Cardiac fibroblast (primary cell): ENCODE results near the gene FAM20A.

Source experiments
- DNase-seq, 2 donors: peaks; one replicate each; pipeline versions ENCODE4 v3.0.0 to v3.0.0-alpha.2; 2010; ENCODE audit warnings: low read depth in 2 of 2
- H3K4me3 ChIP-seq, 2 donors: replicated peaks in 1 of 2; 1 replicate in 1 of 2; 2 replicates in 1 of 2; pipeline ENCODE4 v1.5.1; 2011; ENCODE audit warnings: low read depth in 2 of 2, low read length in 2 of 2, mild to moderate bottlenecking in 2 of 2, moderate library complexity in 1 of 2
- TF ChIP-seq, protein P1 (sequence below): IDR thresholded peaks from one replicate; pipeline ENCODE4 v1.5.1; 2011; ENCODE audit warnings: low read depth, mild to moderate bottlenecking, low read length, inconsistent platforms

The FAM20A gene

GRCh38 chr17:68616334-68616733 lies 15.2 kb upstream of the FAM20A start:
- TF ChIP-seq, protein P1, sequence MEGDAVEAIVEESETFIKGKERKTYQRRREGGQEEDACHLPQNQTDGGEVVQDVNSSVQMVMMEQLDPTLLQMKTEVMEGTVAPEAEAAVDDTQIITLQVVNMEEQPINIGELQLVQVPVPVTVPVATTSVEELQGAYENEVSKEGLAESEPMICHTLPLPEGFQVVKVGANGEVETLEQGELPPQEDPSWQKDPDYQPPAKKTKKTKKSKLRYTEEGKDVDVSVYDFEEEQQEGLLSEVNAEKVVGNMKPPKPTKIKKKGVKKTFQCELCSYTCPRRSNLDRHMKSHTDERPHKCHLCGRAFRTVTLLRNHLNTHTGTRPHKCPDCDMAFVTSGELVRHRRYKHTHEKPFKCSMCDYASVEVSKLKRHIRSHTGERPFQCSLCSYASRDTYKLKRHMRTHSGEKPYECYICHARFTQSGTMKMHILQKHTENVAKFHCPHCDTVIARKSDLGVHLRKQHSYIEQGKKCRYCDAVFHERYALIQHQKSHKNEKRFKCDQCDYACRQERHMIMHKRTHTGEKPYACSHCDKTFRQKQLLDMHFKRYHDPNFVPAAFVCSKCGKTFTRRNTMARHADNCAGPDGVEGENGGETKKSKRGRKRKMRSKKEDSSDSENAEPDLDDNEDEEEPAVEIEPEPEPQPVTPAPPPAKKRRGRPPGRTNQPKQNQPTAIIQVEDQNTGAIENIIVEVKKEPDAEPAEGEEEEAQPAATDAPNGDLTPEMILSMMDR: no peak
- DNase-seq: no peak
- no peak overlapping the region for H3K4me3 ChIP-seq

- DNase-seq: no peak
- TF ChIP-seq, protein P1: no peak
- no peak overlapping the region for H3K4me3 ChIP-seq
Observed at GRCh38 chr17:68614718-68615117, 13.6 kb upstream of the FAM20A start.

GRCh38 chr17:68613739-68614298 lies 12.7 kb upstream of the FAM20A start:
- TF ChIP-seq, protein P1: peak; percentile 73
- DNase-seq: peak; percentile 66 to 71
- no peak overlapping the region for H3K4me3 ChIP-seq

GRCh38 chr17:68612923-68613292 lies 11.7 kb upstream of the FAM20A start:
- DNase-seq: no peak
- TF ChIP-seq, protein P1: no peak
- no peak overlapping the region for H3K4me3 ChIP-seq

DNA sequence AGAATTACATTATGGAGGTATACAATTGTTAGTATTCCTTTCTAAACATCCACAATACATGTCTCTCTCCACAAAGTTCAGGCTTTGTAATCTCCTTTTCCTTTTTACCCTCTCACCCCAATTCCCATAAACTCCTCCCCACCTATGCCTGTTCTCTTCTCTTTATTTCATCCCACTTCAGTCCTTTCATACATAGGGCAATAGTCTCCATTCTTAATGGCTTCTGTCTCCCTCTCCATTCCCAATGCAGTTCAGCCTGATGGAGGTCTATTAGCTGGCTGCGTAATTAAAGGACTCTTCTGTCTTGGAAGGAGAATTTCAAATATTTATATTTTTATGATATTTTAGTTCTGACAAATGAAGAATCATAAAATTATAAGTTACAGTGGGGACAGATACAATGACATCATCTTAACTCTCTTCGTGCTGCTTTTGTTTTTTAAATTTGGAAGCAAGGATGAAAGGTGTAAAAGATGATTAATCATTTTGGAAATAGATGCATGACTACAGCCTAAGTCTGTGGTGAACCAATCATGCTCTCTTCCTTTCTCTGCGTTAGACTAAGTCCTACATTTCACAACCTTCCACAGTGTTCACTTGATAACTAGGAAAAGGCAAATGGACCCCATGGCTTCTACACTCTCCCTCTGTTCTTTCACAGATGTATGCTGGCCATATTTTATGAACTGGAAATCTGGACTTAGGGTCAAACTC lies 11.2 kb upstream of the FAM20A start:
- H3K4me3 ChIP-seq: no peak overlapping the region
- DNase-seq: no peak
- TF ChIP-seq, protein P1: no peak

- TF ChIP-seq, protein P1: no peak
- no peak for DNase-seq
- no peak overlapping the region for H3K4me3 ChIP-seq
Observed at GRCh38 chr17:68611353-68612208, 10.4 kb upstream of the FAM20A start.
